GM21390 (cell line): ENCODE results near the gene ODAPH.
"Not testable (repeated sequence)": the region's sequence is repeated elsewhere in the genome, so short reads cannot be mapped to it uniquely, and the experiment has no call there.

Experiments used
- ATAC-seq: cut with Tn5 transposase; IDR thresholded peaks from one replicate; pipeline ENCODE4 v1.9.1; 2021; ENCODE audit not compliant: unreplicated experiment

Gene ODAPH

GRCh38 chr4:75555294-75556164 is at the start of gene ODAPH:
TSS of gene ODAPH (plus strand) at chr4:75556066. CDS start at chr4:75556083, 17 bp downstream.
- ATAC-seq, result peak; percentile 97

DNA sequence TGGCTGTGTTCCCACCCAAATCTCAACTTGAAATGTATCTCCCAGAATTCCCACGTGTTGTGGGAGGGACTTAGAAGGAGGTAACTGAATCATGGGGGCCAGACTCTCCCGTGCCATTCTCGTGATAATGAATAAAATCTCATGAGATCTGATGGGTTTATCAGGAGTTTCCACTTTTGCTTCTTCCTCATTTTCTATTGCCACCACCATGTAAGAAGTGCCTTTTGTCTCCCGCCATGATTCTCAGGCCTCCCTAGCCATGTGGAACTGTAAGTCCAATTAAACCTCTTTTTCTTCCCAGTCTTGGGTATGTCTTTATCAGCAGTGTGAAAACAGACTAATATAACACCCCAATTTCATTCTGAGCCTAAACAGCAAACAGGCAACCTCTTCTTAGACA is 46.3 kb upstream of the ODAPH start:
- not testable (repeated sequence) for ATAC-seq

GRCh38 chr4:75511841-75512240 is 44.0 kb upstream of the ODAPH start:
- ATAC-seq, result no peak

DNA sequence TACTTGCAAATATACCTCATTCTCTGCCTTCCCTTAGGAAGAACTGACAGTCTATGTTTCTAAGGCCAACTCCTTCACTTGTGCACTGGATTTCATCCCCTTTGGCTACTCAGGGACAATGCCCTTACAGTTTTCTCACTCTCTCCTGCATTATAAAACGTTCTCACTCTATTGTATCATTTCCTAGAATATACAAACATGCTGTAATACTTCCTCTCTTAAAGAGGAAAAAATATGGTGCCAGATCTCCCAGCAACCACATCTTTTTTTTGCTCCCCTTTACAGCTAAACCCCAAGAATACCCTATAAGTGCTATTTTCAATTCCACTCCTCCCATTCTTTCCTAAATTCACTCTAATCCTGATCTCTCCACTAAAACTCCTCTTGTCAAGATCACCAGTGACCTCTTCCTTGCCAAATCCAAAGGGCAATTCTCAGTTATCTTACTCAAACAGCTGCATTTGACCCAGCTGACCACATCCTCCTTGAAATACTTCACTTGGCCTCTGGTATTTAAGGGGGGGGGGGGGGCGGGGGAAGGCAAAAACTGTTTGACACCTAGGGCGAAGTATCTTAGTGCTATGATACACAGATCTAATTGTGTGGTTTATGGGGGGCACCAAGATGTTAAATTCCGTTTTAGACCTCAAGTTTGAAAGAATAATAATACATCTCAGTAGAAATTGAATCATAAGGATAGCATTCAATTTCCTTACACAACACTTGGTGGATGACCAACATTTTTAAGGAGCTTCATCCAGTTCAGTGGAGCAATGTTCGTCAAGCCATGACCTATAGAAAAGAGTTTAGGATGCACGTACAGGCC is 43.3 kb upstream of the ODAPH start:
- ATAC-seq, result no peak

DNA sequence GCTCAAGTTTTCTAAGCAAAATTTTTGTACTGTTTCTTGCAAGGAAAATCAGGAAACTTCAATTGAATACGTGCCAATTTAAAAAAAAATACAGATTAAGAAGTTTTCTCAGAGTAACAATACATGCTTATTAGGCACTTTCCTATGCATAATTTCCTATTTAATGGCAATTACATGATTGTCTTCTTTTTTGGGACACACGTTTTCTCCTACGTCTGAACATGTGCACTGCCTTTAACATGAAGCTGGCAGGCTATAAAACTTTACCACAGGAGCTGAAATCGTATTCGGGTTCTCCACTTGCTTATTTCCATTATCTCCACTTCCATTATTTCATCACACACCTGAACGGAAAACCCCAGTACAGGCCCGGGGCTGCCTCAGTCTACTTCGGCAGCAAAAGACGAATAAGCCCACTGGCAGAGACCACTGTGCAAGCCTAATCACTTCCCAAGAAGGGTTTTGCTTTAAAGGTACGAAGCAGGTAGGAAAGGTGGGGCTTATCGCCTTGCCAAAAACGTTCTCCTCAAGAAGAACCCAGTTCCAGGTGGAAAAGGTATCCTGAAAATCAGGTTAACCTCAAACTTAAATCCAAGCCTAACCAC is 42.2 kb upstream of the ODAPH start:
- ATAC-seq, result no peak

DNA sequence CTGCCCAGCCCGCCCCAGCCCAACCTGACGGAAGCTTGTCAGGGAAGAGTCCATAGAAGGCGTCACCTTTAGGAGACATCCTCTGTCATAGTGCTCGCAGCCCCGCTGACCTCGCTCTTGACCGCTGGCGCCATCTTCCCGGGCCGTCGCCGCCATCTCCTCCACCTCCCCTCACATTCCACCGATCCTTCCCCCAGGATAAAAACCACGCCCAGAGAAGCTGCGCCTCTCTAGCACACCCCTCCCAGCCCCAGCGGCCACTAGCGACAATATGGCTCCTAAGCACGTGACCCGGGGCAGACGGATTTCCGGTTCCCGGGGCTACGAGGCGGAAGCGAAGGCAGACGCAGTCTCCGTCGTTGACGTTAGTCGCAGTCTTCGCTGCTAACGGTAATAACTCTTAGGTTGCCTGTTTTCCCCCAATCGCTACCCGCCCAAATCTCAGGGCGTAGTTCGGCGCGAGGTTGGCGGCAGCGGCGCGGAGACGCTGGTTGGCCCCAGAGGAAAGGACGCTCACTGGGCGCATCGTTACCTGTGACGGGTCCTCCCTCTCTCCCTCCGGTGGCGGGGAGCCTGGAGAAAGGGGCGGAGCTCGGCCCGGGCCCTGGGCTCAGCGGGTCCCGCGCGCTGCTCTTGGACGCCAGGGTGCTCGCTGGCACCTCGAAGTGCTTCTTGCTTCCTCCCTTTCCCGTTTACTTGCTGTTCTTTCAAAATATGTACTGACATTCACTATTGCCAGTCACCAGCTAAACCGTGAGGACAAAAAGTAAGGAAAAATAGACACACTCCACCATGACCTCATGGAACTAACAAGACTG is 41.5 kb upstream of the ODAPH start, which contains the start of the genes RCHY1 and THAP6:
Gene RCHY1, minus strand, starts transcription at position 273 of the 818 bp plus-strand sequence. Its CDS starts 117 bp downstream, at position 156.
Gene THAP6, plus strand, starts transcription at position 343 of the 818 bp plus-strand sequence. CDS start 980 bp downstream, outside the sequence.
- ATAC-seq, result peak; percentile 93

DNA sequence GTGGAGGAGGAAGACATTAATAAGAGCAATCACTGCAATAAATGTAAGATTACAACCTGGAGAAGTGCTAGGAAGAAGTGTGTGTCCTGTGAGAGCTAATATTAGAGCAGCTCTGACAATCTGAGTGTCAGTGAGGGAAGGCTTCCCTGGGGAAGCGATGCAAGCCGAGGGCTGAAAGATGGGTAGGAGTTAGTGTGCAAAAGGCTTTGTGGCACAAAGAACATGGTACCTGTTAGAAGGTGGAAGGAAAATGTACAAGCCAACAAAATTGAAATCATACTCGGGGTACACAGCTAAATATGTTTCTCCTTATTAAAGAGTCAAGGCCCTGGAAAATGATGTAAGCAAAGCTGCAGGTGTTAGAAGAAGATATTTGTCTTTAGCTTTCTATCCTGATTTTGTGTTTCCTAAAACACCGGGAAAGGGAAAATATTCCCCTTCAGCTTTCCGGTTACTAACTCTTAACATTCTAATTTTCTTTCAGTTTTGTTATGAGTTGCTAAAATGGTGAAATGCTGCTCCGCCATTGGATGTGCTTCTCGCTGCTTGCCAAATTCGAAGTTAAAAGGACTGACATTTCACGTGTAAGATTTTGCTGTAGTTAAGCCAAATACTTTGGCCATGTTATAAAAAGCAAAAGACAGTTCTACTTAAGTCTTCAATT is 40.8 kb upstream of the ODAPH start:
- ATAC-seq, result peak; percentile 3

- ATAC-seq, result no peak
These were observed 39.7 kb upstream of the ODAPH start for GRCh38 chr4:75516144-75516543.

GRCh38 chr4:75519452-75519851 is 36.4 kb upstream of the ODAPH start:
- ATAC-seq, result not testable (repeated sequence)

GRCh38 chr4:75525086-75525485 is 30.8 kb upstream of the ODAPH start:
- no peak for ATAC-seq

GRCh38 chr4:75525910-75526309 is 30.0 kb upstream of the ODAPH start:
- no peak for ATAC-seq

DNA sequence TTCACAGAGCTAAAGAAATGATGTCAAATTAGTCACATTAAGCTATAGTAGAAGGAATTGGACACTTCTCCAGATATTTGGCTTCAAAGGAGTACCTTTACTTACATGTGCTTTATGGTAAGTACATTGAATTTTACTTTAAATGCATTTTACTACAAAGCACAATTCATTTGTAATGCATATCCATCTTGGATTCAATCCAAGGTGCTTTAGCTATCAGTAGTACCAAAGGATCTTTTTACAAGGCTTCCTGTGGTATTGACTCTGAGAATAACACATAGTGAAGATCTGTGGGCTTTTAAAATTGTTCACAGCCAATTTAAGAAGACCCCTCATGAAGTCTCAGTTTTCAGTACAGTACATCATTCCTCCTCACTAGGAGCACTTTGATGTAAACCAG is 28.4 kb upstream of the ODAPH start:
- ATAC-seq, result no peak

DNA sequence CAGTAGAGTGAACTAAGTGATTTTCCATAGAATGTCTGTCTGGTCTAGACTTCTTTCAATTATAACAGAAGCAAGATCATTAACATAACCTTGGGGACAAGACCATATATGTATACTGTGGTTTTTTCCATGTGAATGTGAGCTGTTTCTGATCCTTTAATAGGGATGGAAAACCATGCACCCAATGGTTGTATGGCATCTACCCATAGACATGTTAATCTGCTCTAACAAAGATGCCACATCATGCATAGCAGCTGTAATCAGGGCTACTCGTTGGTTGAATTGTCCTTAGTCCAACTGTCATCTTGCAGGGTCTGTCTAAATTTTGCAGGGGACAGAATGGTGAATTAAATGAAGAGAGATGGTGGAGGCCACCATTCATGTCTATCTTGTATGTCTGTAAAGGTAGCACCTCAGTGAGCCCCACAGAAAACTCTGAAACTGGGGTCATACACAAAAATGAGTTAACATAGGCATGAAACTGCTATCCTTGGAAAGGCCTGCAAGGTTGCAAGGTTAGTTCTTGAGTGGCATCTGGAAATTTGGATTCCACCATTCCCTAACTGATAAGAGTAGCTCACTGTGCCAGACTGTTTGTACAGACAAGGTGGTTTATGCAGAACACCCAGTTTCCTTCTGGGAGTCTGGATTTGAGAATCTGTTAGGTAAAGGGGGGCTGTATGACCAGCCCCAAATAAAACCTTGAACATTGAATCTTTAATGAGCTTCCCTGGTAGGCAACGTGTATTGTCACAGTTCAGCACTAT is 25.1 kb upstream of the ODAPH start:
- ATAC-seq, result no peak

- ATAC-seq, result not testable (repeated sequence)
These were observed 24.2 kb upstream of the ODAPH start for GRCh38 chr4:75531536-75532143.

- not testable (repeated sequence) for ATAC-seq
These were observed 22.5 kb upstream of the ODAPH start for GRCh38 chr4:75533339-75533887.

DNA sequence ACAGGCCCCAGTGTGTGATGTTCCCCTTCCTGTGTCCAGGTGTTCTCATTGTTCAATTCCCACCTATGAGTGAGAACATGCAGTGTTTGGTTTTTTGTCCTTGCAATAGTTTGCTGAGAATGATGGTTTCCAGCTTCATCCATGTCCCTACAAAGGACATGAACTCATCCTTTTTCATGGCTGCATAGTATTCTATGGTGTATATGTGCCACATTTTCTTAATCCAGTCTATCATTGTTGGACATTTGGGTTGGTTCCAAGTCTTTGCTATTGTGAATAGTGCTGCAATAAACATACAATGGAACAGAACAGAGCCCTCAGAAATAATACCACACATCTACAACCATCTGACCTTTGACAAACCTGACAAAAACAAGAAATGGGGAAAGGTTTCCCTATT is 21.9 kb upstream of the ODAPH start:
- not testable (repeated sequence) for ATAC-seq

DNA sequence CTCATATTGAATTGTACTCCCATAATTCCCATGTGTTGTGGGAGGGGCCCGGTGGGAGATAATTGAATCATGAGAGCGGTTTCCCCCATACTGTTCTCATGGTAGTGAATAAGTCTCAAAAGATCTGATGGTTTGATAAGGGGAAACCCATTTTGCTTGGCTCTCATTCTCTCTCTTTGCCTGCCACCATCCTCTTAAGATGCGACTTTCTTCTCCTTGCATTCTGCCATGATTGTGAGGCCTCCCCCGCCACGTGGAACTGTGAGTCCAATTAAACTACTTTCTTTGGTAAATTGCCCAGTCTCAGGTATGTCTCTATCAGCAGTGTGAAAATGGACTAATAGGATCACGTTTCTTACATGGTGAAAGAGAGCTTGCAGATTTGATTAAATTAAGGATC is 18.6 kb upstream of the ODAPH start:
- ATAC-seq, result not testable (repeated sequence)

DNA sequence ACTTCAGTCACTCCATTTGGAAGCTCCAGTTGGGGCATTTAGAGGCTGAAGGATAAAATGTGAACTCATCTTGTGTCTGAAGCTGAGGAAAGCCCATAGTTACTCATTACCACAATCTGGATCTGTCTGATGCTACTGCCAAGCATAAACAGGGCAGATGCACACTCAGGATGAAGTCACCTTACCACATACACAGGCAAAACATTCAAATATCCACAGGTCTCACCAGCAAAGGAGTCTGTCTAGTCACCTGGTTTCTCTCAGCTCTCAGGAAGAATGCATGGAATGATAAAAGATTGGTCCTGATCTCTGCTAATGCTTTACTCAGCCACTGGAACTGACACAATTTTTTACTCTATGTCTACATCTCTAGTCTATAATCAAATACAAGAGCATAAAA is 13.0 kb upstream of the ODAPH start:
- ATAC-seq, result no peak
